ENCODE measurements around the gene LMNB1.

The LMNB1 gene

GRCh38 chr5:126814721-126815404, 37.9 kb downstream of the LMNB1 start:
- TF ChIP-seq, protein P1, sequence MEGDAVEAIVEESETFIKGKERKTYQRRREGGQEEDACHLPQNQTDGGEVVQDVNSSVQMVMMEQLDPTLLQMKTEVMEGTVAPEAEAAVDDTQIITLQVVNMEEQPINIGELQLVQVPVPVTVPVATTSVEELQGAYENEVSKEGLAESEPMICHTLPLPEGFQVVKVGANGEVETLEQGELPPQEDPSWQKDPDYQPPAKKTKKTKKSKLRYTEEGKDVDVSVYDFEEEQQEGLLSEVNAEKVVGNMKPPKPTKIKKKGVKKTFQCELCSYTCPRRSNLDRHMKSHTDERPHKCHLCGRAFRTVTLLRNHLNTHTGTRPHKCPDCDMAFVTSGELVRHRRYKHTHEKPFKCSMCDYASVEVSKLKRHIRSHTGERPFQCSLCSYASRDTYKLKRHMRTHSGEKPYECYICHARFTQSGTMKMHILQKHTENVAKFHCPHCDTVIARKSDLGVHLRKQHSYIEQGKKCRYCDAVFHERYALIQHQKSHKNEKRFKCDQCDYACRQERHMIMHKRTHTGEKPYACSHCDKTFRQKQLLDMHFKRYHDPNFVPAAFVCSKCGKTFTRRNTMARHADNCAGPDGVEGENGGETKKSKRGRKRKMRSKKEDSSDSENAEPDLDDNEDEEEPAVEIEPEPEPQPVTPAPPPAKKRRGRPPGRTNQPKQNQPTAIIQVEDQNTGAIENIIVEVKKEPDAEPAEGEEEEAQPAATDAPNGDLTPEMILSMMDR (IDR thresholded peaks at IDR 0.05; ENCODE audit: low read length), result no peak
- TF ChIP-seq EZH2 (IDR thresholded peaks at IDR 0.05; ENCODE audit: borderline replicate concordance, low read length), result no peak
- peaks cover 95% of the 10 kb centered on the region for H3K36me3 ChIP-seq (ENCODE audit: insufficient read depth, low read length)
- no peak overlapping the region for H3K27ac ChIP-seq (ENCODE audit: low read depth, low read length, poor library complexity, severe bottlenecking)
- H4K20me1 ChIP-seq (ENCODE audit: insufficient read depth, low read length), result no peaks in the 10 kb centered on the region
- no peaks in the 10 kb centered on the region for H3K9me3 ChIP-seq (ENCODE audit: low read length)
- no peak overlapping the region for H3K4me3 ChIP-seq (ENCODE audit: low read depth, low read length, poor library complexity, severe bottlenecking)
- H3K79me2 ChIP-seq (ENCODE audit: insufficient read depth, low read length), result peaks cover 9% of the 10 kb centered on the region; the same call in 1 of the 2 replicates
- no peak overlapping the region for H3K4me2 ChIP-seq (ENCODE audit: low read length)
- H3F3A ChIP-seq (ENCODE audit: insufficient read depth, low read length), result no peaks in the 10 kb centered on the region
- no peaks in the 10 kb centered on the region for H3K9me2 ChIP-seq (ENCODE audit: low read depth, low read length)
- no peak overlapping the region for H3K9ac ChIP-seq (ENCODE audit: low read length)
- no peak overlapping the region for H2AFZ ChIP-seq (ENCODE audit: low read length)
- H3K4me1 ChIP-seq (ENCODE audit: insufficient read depth, low read length, severe bottlenecking), result no peaks in the 10 kb centered on the region
- no peaks in the 10 kb centered on the region for H3K27me3 ChIP-seq (ENCODE audit: insufficient read depth, low read length)

- Histone ChIP-seq H3F3A (ENCODE audit: insufficient read depth, low read length) (no peaks in the 10 kb centered on the region), H3K9ac (ENCODE audit: low read length) (no peak overlapping the region), H4K20me1 (ENCODE audit: insufficient read depth, low read length) (no peaks in the 10 kb centered on the region), H3K79me2 (ENCODE audit: insufficient read depth, low read length) (peaks cover 5% of the 10 kb centered on the region; the same call in 1 of the 2 replicates), H3K36me3 (ENCODE audit: insufficient read depth, low read length) (peaks cover 95% of the 10 kb centered on the region), H3K9me2 (ENCODE audit: low read depth, low read length) (no peaks in the 10 kb centered on the region), H2AFZ (ENCODE audit: low read length) (no peak overlapping the region), H3K27me3 (ENCODE audit: insufficient read depth, low read length) (no peaks in the 10 kb centered on the region), H3K9me3 (ENCODE audit: low read length) (no peaks in the 10 kb centered on the region), H3K4me3 (ENCODE audit: low read depth, low read length, poor library complexity, severe bottlenecking) (no peak overlapping the region), H3K4me1 (ENCODE audit: insufficient read depth, low read length, severe bottlenecking) (no peaks in the 10 kb centered on the region), H3K4me2 (ENCODE audit: low read length) (no peak overlapping the region), H3K27ac (ENCODE audit: low read depth, low read length, poor library complexity, severe bottlenecking) (no peak overlapping the region)
- TF ChIP-seq EZH2 (IDR thresholded peaks at IDR 0.05; ENCODE audit: borderline replicate concordance, low read length), result no peak
- TF ChIP-seq, protein P1 (IDR thresholded peaks at IDR 0.05; ENCODE audit: low read length), result no peak
Observed at GRCh38 chr5:126816649-126817048, 39.7 kb downstream of the LMNB1 start.

DNA sequence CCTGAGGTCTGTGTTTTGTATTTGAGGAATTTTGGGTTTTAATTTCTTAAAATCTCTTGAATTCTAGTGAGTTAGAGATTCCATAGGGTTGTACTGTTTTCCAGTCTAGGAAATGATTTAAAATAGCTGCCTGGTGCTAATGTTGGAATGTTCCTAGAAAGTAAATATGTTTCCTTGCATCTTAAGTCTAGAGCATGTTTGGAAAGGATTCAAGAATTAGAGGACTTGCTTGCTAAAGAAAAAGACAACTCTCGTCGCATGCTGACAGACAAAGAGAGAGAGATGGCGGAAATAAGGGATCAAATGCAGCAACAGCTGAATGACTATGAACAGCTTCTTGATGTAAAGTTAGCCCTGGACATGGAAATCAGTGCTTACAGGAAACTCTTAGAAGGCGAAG, 41.8 kb downstream of the LMNB1 start:
- no peak overlapping the region for H3K4me2 ChIP-seq (ENCODE audit: low read length)
- peaks cover 98% of the 10 kb centered on the region for H3K36me3 ChIP-seq (ENCODE audit: insufficient read depth, low read length)
- H3K79me2 ChIP-seq (ENCODE audit: insufficient read depth, low read length), result peaks cover 5% of the 10 kb centered on the region; the same call in 1 of the 2 replicates
- no peak overlapping the region for H2AFZ ChIP-seq (ENCODE audit: low read length)
- no peaks in the 10 kb centered on the region for H3K27me3 ChIP-seq (ENCODE audit: insufficient read depth, low read length)
- H3K9me3 ChIP-seq (ENCODE audit: low read length), result no peaks in the 10 kb centered on the region
- no peak overlapping the region for H3K27ac ChIP-seq (ENCODE audit: low read depth, low read length, poor library complexity, severe bottlenecking)
- no peaks in the 10 kb centered on the region; the same call in 1 of the 2 replicates for H4K20me1 ChIP-seq (ENCODE audit: insufficient read depth, low read length)
- no peak overlapping the region for H3K4me3 ChIP-seq (ENCODE audit: low read depth, low read length, poor library complexity, severe bottlenecking)
- no peaks in the 10 kb centered on the region for H3K9me2 ChIP-seq (ENCODE audit: low read depth, low read length)
- no peaks in the 10 kb centered on the region for H3K4me1 ChIP-seq (ENCODE audit: insufficient read depth, low read length, severe bottlenecking)
- H3F3A ChIP-seq (ENCODE audit: insufficient read depth, low read length), result no peaks in the 10 kb centered on the region
- TF ChIP-seq EZH2 (IDR thresholded peaks at IDR 0.05; ENCODE audit: borderline replicate concordance, low read length), result no peak
- TF ChIP-seq, protein P1 (IDR thresholded peaks at IDR 0.05; ENCODE audit: low read length), result no peak
- H3K9ac ChIP-seq (ENCODE audit: low read length), result no peak overlapping the region

All from OCI-LY1 (cell line).